Endodermal cell (in vitro differentiated cells): ENCODE data around the gene PYGB. TPM values are rescaled to one million over a fixed set of nuclear protein-coding genes. Genes with fewer than 3 reads are reported as not detected.

ENCODE experiments used
- DNase-seq: peaks from one replicate; pipeline ENCODE4 v3.0.0-alpha.2; 2017
- H3K27ac ChIP-seq: 2 replicates; pipeline ENCODE4 v1.5.1; 2013; ENCODE audit warnings: mild to moderate bottlenecking, low read depth, low read length, moderate library complexity
- H3K27me3 ChIP-seq: 2 replicates; pipeline ENCODE4 v1.6.1; 2013; ENCODE audit warnings: mild to moderate bottlenecking, low read length, moderate library complexity; ENCODE audit not compliant: insufficient read depth, control insufficient read depth, poor library complexity, severe bottlenecking
- H3K36me3 ChIP-seq: 2 replicates; pipeline ENCODE4 v1.7.0; 2013; ENCODE audit warnings: mild to moderate bottlenecking, low read length, moderate library complexity; ENCODE audit not compliant: control insufficient read depth, insufficient read depth
- H3K4me1 ChIP-seq: one replicate; pipeline ENCODE4 v1.7.0; 2013; ENCODE audit warnings: low read length; ENCODE audit not compliant: control insufficient read depth, insufficient read depth
- H3K4me3 ChIP-seq: 2 replicates; pipeline ENCODE4 v1.5.1; 2013; ENCODE audit warnings: mild to moderate bottlenecking, low read length, moderate library complexity
- H3K9ac ChIP-seq: 2 replicates; pipeline ENCODE4 v1.6.1; 2013; ENCODE audit warnings: mild to moderate bottlenecking, low read length, moderate library complexity; ENCODE audit not compliant: poor library complexity, severe bottlenecking; ENCODE audit errors: extremely low read depth
- H3K9me3 ChIP-seq: 2 replicates; pipeline ENCODE4 v1.6.1; 2013; ENCODE audit warnings: mild to moderate bottlenecking, low read length, moderate library complexity; ENCODE audit not compliant: control insufficient read depth
- H3K27ac Mint-ChIP-seq: 2 replicates; pipeline ENCODE4 v1.8.0; 2020; ENCODE audit warnings: mixed read lengths
- H3K27me3 Mint-ChIP-seq: 2 replicates; pipeline ENCODE4 v1.8.0; 2021; ENCODE audit warnings: mild to moderate bottlenecking, mixed read lengths; ENCODE audit not compliant: insufficient read depth
- H3K36me3 Mint-ChIP-seq: 2 replicates; pipeline ENCODE4 v1.8.0; 2020; ENCODE audit warnings: low read depth, mixed read lengths
- H3K4me1 Mint-ChIP-seq: 2 replicates; pipeline ENCODE4 v1.8.0; 2020; ENCODE audit warnings: mixed read lengths
- H3K4me3 Mint-ChIP-seq: 2 replicates; pipeline ENCODE4 v1.8.0; 2020; ENCODE audit warnings: mild to moderate bottlenecking, moderate library complexity, mixed read lengths
- H3K9me3 Mint-ChIP-seq: 2 replicates; pipeline ENCODE4 v1.8.0; 2020; ENCODE audit warnings: mild to moderate bottlenecking, mixed read lengths
- WGBS, 2 experiments: methylation state at CpG; one replicate each; pipeline versions ENCODE4 v1.1.5 to v1.1.7; 2013; ENCODE audit warnings: missing lambda C conversion rate in 2 of 2, mixed read lengths in 1 of 2; ENCODE audit not compliant: insufficient coverage in 1 of 2, insufficient read length in 1 of 2; 5-methylcytosine and 5-hydroxymethylcytosine counted together
- total RNA-seq, 2 donors: library from RNA; stranded (reverse); fragmentation: NEBNext Ultra II Directional in 1 of 2; extraction: Animal tissue kit (Norgen Biotek cat#: 25700) in 1 of 2; gene quantifications; 2 replicates in 1 of 2; 3 replicates in 1 of 2; pipeline ENCODE4 v1.2.1, GENCODE V29; 2021
- TF ChIP-seq, protein P1 (sequence below): fragments of 200-600 bp; sonication (generic); conservative IDR thresholded peaks from 2 replicates; pipeline ENCODE4 v1.5.0; 2021; ENCODE audit warnings: antibody characterized with exemption, mild to moderate bottlenecking

Gene PYGB
- total RNA-seq, 2 donors from 2014 or later: 59.3 to 66.8 TPM

GRCh38 chr20:25209400-25209799 is 38.5 kb upstream of the PYGB start:
- peaks cover 33% of the 10 kb centered on the region for H3K36me3 Mint-ChIP-seq
- Histone ChIP-seq H3K4me3 (no peak overlapping the region), H3K9ac (no peak overlapping the region), H3K27ac (no peak overlapping the region), H3K4me1 (no peaks in the 10 kb centered on the region), H3K36me3 (peaks cover 40% of the 10 kb centered on the region), H3K27me3 (no peaks in the 10 kb centered on the region), H3K9me3 (no peaks in the 10 kb centered on the region)
- no peaks in the 10 kb centered on the region for H3K4me1 Mint-ChIP-seq
- TF ChIP-seq, protein P1, sequence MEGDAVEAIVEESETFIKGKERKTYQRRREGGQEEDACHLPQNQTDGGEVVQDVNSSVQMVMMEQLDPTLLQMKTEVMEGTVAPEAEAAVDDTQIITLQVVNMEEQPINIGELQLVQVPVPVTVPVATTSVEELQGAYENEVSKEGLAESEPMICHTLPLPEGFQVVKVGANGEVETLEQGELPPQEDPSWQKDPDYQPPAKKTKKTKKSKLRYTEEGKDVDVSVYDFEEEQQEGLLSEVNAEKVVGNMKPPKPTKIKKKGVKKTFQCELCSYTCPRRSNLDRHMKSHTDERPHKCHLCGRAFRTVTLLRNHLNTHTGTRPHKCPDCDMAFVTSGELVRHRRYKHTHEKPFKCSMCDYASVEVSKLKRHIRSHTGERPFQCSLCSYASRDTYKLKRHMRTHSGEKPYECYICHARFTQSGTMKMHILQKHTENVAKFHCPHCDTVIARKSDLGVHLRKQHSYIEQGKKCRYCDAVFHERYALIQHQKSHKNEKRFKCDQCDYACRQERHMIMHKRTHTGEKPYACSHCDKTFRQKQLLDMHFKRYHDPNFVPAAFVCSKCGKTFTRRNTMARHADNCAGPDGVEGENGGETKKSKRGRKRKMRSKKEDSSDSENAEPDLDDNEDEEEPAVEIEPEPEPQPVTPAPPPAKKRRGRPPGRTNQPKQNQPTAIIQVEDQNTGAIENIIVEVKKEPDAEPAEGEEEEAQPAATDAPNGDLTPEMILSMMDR: no peak
- DNase-seq: no peak
- no peaks in the 10 kb centered on the region for H3K9me3 Mint-ChIP-seq
- no peak overlapping the region for H3K27ac Mint-ChIP-seq
- H3K4me3 Mint-ChIP-seq: no peak overlapping the region
- H3K27me3 Mint-ChIP-seq: no peaks in the 10 kb centered on the region
- WGBS, 2 experiments: 89 to 96% methylated on average over 1 of the region's 1 CpG

DNA sequence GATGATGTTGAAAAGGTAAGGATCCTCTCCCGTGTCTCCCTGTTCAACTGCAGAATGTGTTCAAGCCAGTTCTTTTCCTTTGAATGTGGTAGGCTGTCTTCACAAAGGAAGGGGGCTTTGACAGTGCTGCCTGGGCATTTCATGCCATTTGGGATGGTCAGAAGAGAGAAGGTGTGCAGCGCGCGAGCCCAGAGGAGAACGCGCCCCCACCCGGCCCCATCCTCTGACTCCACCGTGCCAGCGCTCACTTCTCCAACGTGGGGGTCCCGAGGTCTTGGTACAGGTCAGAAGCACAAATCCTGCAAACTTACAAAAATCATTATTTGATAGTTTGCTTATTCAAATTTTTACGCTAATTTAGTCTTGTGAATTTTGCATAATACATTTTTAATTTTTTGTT is 38.0 kb upstream of the PYGB start:
- WGBS, 2 experiments: 94 to 98% methylated on average over 5 to 12 of the region's 12 CpGs
- Histone ChIP-seq H3K27ac (no peak overlapping the region), H3K9ac (no peak overlapping the region), H3K36me3 (peaks cover 45% of the 10 kb centered on the region), H3K4me1 (no peaks in the 10 kb centered on the region), H3K9me3 (no peaks in the 10 kb centered on the region), H3K27me3 (no peaks in the 10 kb centered on the region), H3K4me3 (no peak overlapping the region)
- Mint-ChIP-seq H3K4me1 (no peaks in the 10 kb centered on the region), H3K4me3 (no peak overlapping the region), H3K9me3 (no peaks in the 10 kb centered on the region), H3K27me3 (no peaks in the 10 kb centered on the region), H3K27ac (no peak overlapping the region), H3K36me3 (peaks cover 33% of the 10 kb centered on the region)
- TF ChIP-seq, protein P1: no peak
- DNase-seq: no peak

GRCh38 chr20:25211273-25211672 is 36.6 kb upstream of the PYGB start:
- H3K9ac ChIP-seq: no peak overlapping the region
- TF ChIP-seq, protein P1: no peak
- H3K36me3 Mint-ChIP-seq: peaks cover 43% of the 10 kb centered on the region
- no peaks in the 10 kb centered on the region for H3K27me3 Mint-ChIP-seq
- H3K27me3 ChIP-seq: no peaks in the 10 kb centered on the region
- no peak overlapping the region for H3K4me3 Mint-ChIP-seq
- no peaks in the 10 kb centered on the region for H3K4me1 ChIP-seq
- 97 to 100% methylated on average over 1 to 6 of the region's 7 CpGs for WGBS, 2 experiments
- H3K36me3 ChIP-seq: peaks cover 58% of the 10 kb centered on the region
- no peaks in the 10 kb centered on the region for H3K9me3 ChIP-seq
- no peaks in the 10 kb centered on the region for H3K4me1 Mint-ChIP-seq
- H3K9me3 Mint-ChIP-seq: no peaks in the 10 kb centered on the region
- DNase-seq: no peak
- H3K4me3 ChIP-seq: no peak overlapping the region
- H3K27ac Mint-ChIP-seq: no peak overlapping the region
- no peak overlapping the region for H3K27ac ChIP-seq
